Heart left ventricle (tissue), 13 donors: ENCODE measurements around the gene PLCH1.

Experiments
- CTCF ChIP-seq, 12 donors: fragments of 200-600 bp; sonication (generic) in 4 of 12; IDR thresholded peaks; one replicate each; pipeline versions ENCODE4 v1.5.0 to v1.8.0; 2018 to 2022; ENCODE audit warnings: antibody characterized with exemption in 12 of 12, mild to moderate bottlenecking in 5 of 12
- POLR2A ChIP-seq, 2 donors: fragments of 450-650 bp; IDR thresholded peaks; one replicate each; pipeline ENCODE4 v1.6.1; 2017; ENCODE audit warnings: antibody characterized with exemption in 2 of 2, mild to moderate bottlenecking in 2 of 2, moderate library complexity in 2 of 2
- donor health status: ischemic (EF 13 %, LVEDD 7.1; RV severe dilation, severe dysfunction).
- donor health status: DM: no; HTN: yes; CAD: no.
- donor health status: DM: no; HTN: no; CAD: no.
- donor health status: ischemic (EF 25% LVEDD 6.9; RV normal size, moderate dysfunction).
- donor health status: ischemic (EF 25% LVEDD 5.7; RV mildly dilated, moderate dysfunction).
- donor health status: ischemic (EF 35%, LVEDD 5.7; RV mildly dilated, moderate dysfunction).
- donor health status: nonischemic (EF 11% LVEDD 7.7; RV severe dilation, severe dysfunction).
- donor health status: DM: yes; HTN: yes; CAD: no.
- donor health status: PGD.
- donor health status: ischemic (EF 29% LVEDD 5.4; RV normal size, mild dysfunction).
- donor health status: nonischemic (EF 23%, LVEDD 6.1; RV moderate dilation, normal function).

- TF ChIP-seq CTCF (IDR thresholded peaks at IDR 0.05): no peak
- no peak for TF ChIP-seq POLR2A (IDR thresholded peaks at IDR 0.05)
Measured at GRCh38 chr3:155629556-155629955, 115.3 kb downstream of the PLCH1 start.
